Glutamatergic neuron (in vitro differentiated cells): ENCODE results near the gene LSMEM2. TPM values are rescaled to one million over a fixed set of nuclear protein-coding genes. Genes with fewer than 3 reads are reported as not detected.

Source experiments
- DNase-seq: peaks from one replicate; pipeline ENCODE4 v3.0.0; 2022
- H3K27ac Mint-ChIP-seq: one replicate; pipeline ENCODE4 v1.8.0; 2020; ENCODE audit warnings: mild to moderate bottlenecking, mixed read lengths, inconsistent platforms; ENCODE audit not compliant: unreplicated experiment
- H3K27me3 Mint-ChIP-seq: one replicate; pipeline ENCODE4 v1.8.0; 2020; ENCODE audit warnings: mild to moderate bottlenecking, moderate library complexity, mixed read lengths, inconsistent platforms; ENCODE audit not compliant: unreplicated experiment
- H3K36me3 Mint-ChIP-seq: one replicate; pipeline ENCODE4 v1.8.0; 2020; ENCODE audit warnings: mild to moderate bottlenecking, mixed read lengths, inconsistent platforms; ENCODE audit not compliant: unreplicated experiment
- H3K4me1 Mint-ChIP-seq: one replicate; pipeline ENCODE4 v1.8.0; 2020; ENCODE audit warnings: mild to moderate bottlenecking, low read depth, mixed read lengths, inconsistent platforms; ENCODE audit not compliant: unreplicated experiment
- H3K4me3 Mint-ChIP-seq: one replicate; pipeline ENCODE4 v1.8.0; 2020; ENCODE audit warnings: mild to moderate bottlenecking, mixed read lengths, inconsistent platforms; ENCODE audit not compliant: unreplicated experiment
- H3K9me3 Mint-ChIP-seq: one replicate; pipeline ENCODE4 v1.8.0; 2020; ENCODE audit warnings: mild to moderate bottlenecking, moderate library complexity, mixed read lengths, inconsistent platforms; ENCODE audit not compliant: unreplicated experiment
- total RNA-seq: library from RNA; stranded (reverse); fragmentation: NEBNext Ultra II Directional; extraction: Animal tissue kit (Norgen Biotek cat#: 25700); gene quantifications from one replicate; pipeline ENCODE4 v1.2.1, GENCODE V29; 2021; ENCODE audit not compliant: unreplicated experiment
- TF ChIP-seq, protein P1 (sequence below): fragments of 200-600 bp; sonication (generic); IDR thresholded peaks from one replicate; pipeline ENCODE4 v1.5.0; 2021; ENCODE audit not compliant: partially characterized antibody, unreplicated experiment

The LSMEM2 gene
- total RNA-seq, 1 donor from 2014 or later: not detected

DNA sequence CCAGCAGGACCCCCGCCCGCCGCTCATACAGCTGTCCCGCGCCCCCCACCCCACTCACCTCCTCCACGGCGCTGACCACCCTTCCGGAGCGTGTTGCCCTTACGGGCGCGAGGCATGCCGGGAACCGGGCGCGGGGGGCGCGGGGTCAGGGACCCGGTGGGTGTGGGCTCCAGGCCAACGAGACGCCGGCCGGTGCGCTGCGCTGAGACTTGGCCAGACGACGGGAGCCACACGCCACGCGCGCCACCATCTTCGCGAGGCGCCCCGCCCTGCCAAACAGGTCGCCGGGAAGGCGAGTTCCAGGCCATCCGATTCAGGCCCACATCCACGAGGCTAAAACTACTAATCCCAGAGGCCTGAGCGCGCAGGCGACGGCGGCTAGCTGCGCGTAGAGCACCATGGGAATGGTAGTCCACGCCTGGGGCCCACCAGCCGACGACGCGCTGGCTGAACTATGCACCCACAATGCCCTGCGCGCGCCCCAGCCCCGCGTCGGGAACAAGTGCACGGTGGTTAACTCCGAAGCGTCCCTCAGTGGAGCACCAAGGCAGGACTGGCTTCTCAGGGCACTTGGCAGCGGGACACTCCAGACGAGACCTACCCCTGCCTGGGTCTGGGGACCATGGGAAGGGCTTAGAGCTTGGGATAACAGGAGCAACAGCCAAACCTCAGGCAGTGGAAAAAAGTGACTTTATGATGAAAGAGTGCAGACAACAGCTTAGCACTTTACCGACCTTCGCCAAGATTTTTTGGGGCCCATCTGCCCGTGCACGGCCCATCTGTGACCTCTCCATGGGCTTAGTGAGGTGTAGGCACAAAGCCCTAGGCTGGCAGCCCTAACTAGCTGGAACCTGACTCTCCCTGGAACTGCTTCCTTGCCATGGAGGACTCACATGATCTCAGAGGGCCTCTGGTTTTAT is 13.5 kb downstream of the LSMEM2 start, which contains the start of gene IFRD2:
TSS of gene IFRD2 (minus strand) at position 271 of the 920 bp plus-strand sequence. CDS start at position 116, 155 bp downstream.
- Mint-ChIP-seq H3K36me3 (no peaks in the 10 kb centered on the region), H3K4me3 (peak within 1 kb of the TSS; percentile 91), H3K4me1 (peaks cover 8% of the 10 kb centered on the region), H3K27ac (peak within 1 kb of the TSS; percentile 93), H3K27me3 (peaks cover 2% of the 10 kb centered on the region), H3K9me3 (peaks cover 4% of the 10 kb centered on the region)
- TF ChIP-seq, protein P1, sequence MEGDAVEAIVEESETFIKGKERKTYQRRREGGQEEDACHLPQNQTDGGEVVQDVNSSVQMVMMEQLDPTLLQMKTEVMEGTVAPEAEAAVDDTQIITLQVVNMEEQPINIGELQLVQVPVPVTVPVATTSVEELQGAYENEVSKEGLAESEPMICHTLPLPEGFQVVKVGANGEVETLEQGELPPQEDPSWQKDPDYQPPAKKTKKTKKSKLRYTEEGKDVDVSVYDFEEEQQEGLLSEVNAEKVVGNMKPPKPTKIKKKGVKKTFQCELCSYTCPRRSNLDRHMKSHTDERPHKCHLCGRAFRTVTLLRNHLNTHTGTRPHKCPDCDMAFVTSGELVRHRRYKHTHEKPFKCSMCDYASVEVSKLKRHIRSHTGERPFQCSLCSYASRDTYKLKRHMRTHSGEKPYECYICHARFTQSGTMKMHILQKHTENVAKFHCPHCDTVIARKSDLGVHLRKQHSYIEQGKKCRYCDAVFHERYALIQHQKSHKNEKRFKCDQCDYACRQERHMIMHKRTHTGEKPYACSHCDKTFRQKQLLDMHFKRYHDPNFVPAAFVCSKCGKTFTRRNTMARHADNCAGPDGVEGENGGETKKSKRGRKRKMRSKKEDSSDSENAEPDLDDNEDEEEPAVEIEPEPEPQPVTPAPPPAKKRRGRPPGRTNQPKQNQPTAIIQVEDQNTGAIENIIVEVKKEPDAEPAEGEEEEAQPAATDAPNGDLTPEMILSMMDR: no peak
- DNase-seq: peak; percentile 95

DNA sequence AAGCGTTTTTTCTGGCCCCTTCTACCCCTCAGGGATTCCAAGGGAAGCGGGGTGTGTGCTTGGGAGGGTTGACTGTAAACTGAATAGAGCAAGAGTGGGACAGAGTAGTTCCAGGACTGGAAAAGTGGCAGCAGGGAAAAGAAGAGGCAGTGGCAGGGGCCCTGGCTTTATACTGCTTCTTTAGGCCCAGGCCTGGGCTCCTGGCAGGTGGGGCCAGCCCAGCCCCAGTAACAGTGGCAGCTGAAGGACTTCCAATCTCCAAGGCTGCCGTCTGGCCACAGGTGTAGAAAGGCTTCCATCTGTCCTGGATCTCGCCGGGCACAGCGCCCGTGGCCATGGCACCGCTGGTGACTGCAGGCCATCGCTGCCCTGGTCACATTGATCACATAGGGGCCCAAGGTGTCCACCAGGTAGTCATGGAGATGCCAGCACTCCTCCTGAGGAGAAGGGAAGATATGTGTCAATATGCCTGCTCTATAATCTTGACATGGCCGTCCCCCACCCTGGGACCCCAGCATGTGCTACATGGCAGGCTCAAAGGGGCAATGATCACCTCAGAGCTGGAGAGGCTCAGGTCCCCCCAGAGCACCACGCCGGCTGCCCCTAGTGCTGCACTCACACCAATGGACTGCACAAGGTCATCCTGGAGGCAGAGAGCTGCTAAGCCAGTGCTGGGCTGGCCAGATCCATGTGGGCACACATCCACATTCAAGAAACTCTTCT is 14.4 kb downstream of the LSMEM2 start:
- TF ChIP-seq, protein P1: no peak
- H3K36me3 Mint-ChIP-seq: no peaks in the 10 kb centered on the region
- peaks cover 8% of the 10 kb centered on the region for H3K4me1 Mint-ChIP-seq
- H3K27me3 Mint-ChIP-seq: peaks cover 2% of the 10 kb centered on the region
- peaks cover 4% of the 10 kb centered on the region for H3K9me3 Mint-ChIP-seq
- no peak for DNase-seq
- H3K4me3 Mint-ChIP-seq: peak overlapping the region; percentile 91
- peak overlapping the region; percentile 93 for H3K27ac Mint-ChIP-seq

DNA sequence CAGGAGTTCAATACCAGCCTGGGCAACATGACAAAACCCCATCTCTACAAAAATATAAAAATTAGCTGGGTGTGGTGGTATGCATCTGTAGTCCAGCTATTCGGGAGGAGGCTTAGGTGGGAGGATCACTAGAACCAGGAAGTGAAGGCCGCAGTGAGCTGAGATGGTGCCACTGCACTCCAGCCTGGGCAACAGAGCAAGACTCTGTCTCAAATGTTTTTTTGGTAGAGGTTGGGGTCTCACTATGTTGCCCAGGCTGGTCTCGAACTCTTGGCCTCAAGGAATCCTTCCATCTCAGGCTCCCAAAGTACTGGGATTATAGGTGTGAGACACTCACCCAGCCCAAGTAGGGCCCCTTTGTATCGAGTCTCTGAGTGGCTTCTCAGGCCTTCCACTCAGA is 15.2 kb downstream of the LSMEM2 start:
- no peaks in the 10 kb centered on the region for H3K36me3 Mint-ChIP-seq
- DNase-seq: no peak
- TF ChIP-seq, protein P1: no peak

DNA sequence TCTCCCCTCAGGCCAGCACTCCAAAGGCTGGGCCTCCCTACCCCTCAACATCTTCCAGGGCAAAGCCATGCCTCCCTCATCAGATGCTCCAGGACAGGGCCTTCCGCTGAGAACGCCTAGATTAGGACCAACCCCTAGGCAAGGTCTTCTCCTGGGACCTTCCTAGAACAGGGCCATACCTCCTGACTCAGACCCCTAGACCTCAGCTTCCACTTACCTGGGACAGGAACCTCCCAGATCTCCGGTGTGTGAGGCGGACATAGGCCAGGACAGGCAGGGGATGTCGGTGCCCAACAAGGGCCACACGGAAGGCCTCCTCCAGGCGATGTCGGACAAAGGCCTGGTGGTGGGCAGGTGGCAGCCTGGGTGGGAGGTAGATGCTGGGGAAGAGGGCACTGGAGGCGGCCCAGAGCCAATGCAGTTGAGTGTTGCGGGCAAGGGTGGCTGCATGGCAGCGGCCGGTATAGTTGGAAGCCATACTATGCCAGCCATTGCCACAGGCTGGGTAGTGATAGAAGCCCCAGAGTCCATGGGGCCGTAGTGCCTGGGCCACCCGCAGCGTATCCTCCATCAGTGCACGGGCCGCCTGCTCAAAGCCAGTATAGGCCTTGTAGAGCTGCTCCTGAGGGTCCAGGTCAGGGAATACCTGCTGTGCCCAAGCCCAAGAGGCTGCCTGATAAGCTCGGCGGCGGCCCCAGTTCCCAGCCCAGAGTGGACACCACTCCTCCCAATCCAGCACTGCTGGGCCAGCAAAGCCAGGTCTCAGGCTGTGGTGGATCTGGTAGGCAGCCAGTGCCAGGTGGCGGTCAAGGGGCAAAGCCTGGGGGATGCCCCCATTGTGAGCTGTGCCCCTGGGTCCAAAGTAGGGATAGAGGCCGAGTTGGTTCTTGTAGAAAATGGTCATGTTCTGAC is 15.9 kb downstream of the LSMEM2 start:
- Mint-ChIP-seq H3K4me1 (peaks cover 8% of the 10 kb centered on the region), H3K27ac (no peak overlapping the region), H3K36me3 (no peaks in the 10 kb centered on the region), H3K4me3 (no peak overlapping the region), H3K27me3 (peaks cover 9% of the 10 kb centered on the region), H3K9me3 (peaks cover 8% of the 10 kb centered on the region)
- DNase-seq: no peak
- TF ChIP-seq, protein P1: no peak

More for the DNA sequence above, 15.2 kb downstream of the LSMEM2 start:
- H3K4me1 Mint-ChIP-seq: peaks cover 8% of the 10 kb centered on the region
- H3K9me3 Mint-ChIP-seq: peaks cover 7% of the 10 kb centered on the region
- H3K4me3 Mint-ChIP-seq: no peak overlapping the region
- H3K27me3 Mint-ChIP-seq: peaks cover 5% of the 10 kb centered on the region
- no peak overlapping the region for H3K27ac Mint-ChIP-seq
